Sigmoid colon (tissue), 7 donors: ENCODE results near the gene PPP4R2. TPM values are rescaled to one million over a fixed set of nuclear protein-coding genes. Genes with fewer than 3 reads are reported as not detected.

Experiments
- DNase-seq: peaks from one replicate; pipeline ENCODE4 v3.0.0-alpha.2; 2019
- H3K27ac ChIP-seq, 4 donors: fragments of 200-600 bp; sonication (generic); one replicate each; pipeline ENCODE4 v1.5.1; 2016 to 2019; ENCODE audit warnings: mild to moderate bottlenecking in 1 of 4
- H3K27me3 ChIP-seq, 3 donors: fragments of 200-600 bp; sonication (generic); one replicate each; pipeline ENCODE4 v1.5.1; 2019; ENCODE audit warnings: mild to moderate bottlenecking in 1 of 3
- H3K36me3 ChIP-seq, 4 donors: fragments of 200-600 bp; sonication (generic); one replicate each; pipeline ENCODE4 v1.5.1; 2016 to 2019
- H3K4me1 ChIP-seq, 4 donors: fragments of 200-600 bp; sonication (generic); one replicate each; pipeline ENCODE4 v1.5.1; 2017 to 2019
- H3K4me3 ChIP-seq, 4 donors: fragments of 200-600 bp; sonication (generic); one replicate each; pipeline ENCODE4 v1.5.1; 2017 to 2019; ENCODE audit warnings: mild to moderate bottlenecking in 2 of 4, moderate library complexity in 1 of 4
- H3K9me3 ChIP-seq, 4 donors: fragments of 200-600 bp in 3 of 4; sonication (generic) in 3 of 4; one replicate each; pipeline versions ENCODE4 v1.5.1 to v1.6.1; 2013 to 2019
- CTCF ChIP-seq, 4 experiments: fragments of 450-650 bp in 3 of 4; fragments of 200-600 bp in 1 of 4; IDR thresholded peaks; one replicate each; pipeline ENCODE4 v1.5.1; 2016 to 2019; ENCODE audit warnings: antibody characterized with exemption in 4 of 4, mild to moderate bottlenecking in 3 of 4, moderate library complexity in 2 of 4
- EP300 ChIP-seq, 4 donors: sonication (generic); formaldehyde crosslinking; IDR thresholded peaks; one replicate each; pipeline ENCODE4 v1.6.1; 2017; ENCODE audit warnings: antibody characterized with exemption in 4 of 4
- POLR2A ChIP-seq, 2 donors: fragments of 450-650 bp; IDR thresholded peaks; one replicate each; pipeline ENCODE4 v1.6.1; 2016; ENCODE audit warnings: antibody characterized with exemption in 2 of 2, mild to moderate bottlenecking in 2 of 2, moderate library complexity in 2 of 2
- POLR2AphosphoS5 ChIP-seq, 4 donors: sonication (generic); formaldehyde crosslinking; IDR thresholded peaks; one replicate each; pipeline ENCODE4 v1.6.1; 2017; ENCODE audit warnings: antibody characterized with exemption in 4 of 4
- WGBS, 2 donors: extraction: QIAGEN DNeasy Blood & Tissue Kit; methylation state at CpG; one replicate each; pipeline ENCODE4 v1.1.7; 2013; 5-methylcytosine and 5-hydroxymethylcytosine counted together
- intact Hi-C: fragments of 100-400 bp; cut with DNase I; formaldehyde crosslinking; loops from one replicate; pipeline ENCODE4 v1.15.1; 2023
- polyA plus RNA-seq, 3 donors: library from polyadenylated mRNA; stranded (reverse); fragments of 200-250 nt; gene quantifications; one replicate each; pipeline ENCODE4 v1.2.3, GENCODE V29; 2013
- total RNA-seq, 4 donors: library from RNA; depleted of rRNA; stranded (reverse); fragments of >200 nt; gene quantifications; one replicate each; pipeline ENCODE4 v1.1.0, GENCODE V29; 2016
- donor health status: healthy with polysubstance abuse.
- donor health status: Bipolar disorder and iron deficiency.
- donor health status: healthy.

Gene PPP4R2
- total and polyA plus RNA-seq, 7 donors, result 20.3 to 53.2 (median 33.4) TPM

- no peak for DNase-seq
- no peak overlapping the region for H3K27ac ChIP-seq
- H3K9me3 ChIP-seq, result no peaks in the 10 kb centered on the region
- 44 to 58% methylated on average over 2 of the region's 2 CpGs for WGBS, 2 donors
- H3K27me3 ChIP-seq, result no peaks in the 10 kb centered on the region
- no peaks in the 10 kb centered on the region for H3K36me3 ChIP-seq
- no peak overlapping the region for H3K4me3 ChIP-seq
- TF ChIP-seq EP300 (IDR thresholded peaks at IDR 0.05) (no peak), POLR2A (IDR thresholded peaks at IDR 0.05) (no peak), CTCF (IDR thresholded peaks at IDR 0.05) (no peak), POLR2AphosphoS5 (IDR thresholded peaks at IDR 0.05) (no peak)
- intact Hi-C loops, result no loop called here
- H3K4me1 ChIP-seq, result peaks cover 0 to 63% (median 38%) of the 10 kb centered on the region in 4 donors
Measured at GRCh38 chr3:73031573-73032103, 35.0 kb downstream of the PPP4R2 start.

GRCh38 chr3:73036694-73037591 lies 40.3 kb downstream of the PPP4R2 start:
- Histone ChIP-seq H3K4me3 (no peak overlapping the region), H3K27ac (no peak overlapping the region), H3K9me3 (no peaks in the 10 kb centered on the region), H3K36me3 (no peaks in the 10 kb centered on the region), H3K27me3 (no peaks in the 10 kb centered on the region), H3K4me1 (peaks cover 0 to 81% (median 48%) of the 10 kb centered on the region in 4 donors)
- 61 to 74% methylated on average over 3 of the region's 3 CpGs for WGBS, 2 donors
- intact Hi-C loops, result no loop called here
- no peak for TF ChIP-seq POLR2A (IDR thresholded peaks at IDR 0.05)
- TF ChIP-seq POLR2AphosphoS5 (IDR thresholded peaks at IDR 0.05), result no peak
- DNase-seq, result no peak

- H3K27me3 ChIP-seq, result no peaks in the 10 kb centered on the region
- intact Hi-C loops, result loop anchor here (5.0 kb wide), 1 partner anchor 44 kb away; the partner anchor contains the start of gene PPP4R2
- peak overlapping the region in 3 of 4 donors; percentile 20 to 43 (median 29) for H3K27ac ChIP-seq
- H3K36me3 ChIP-seq, result no peaks in the 10 kb centered on the region
- H3K9me3 ChIP-seq, result no peaks in the 10 kb centered on the region
- TF ChIP-seq POLR2AphosphoS5 (IDR thresholded peaks at IDR 0.05), result no peak
- TF ChIP-seq EP300 (IDR thresholded peaks at IDR 0.05), result no peak
- no peak for TF ChIP-seq POLR2A (IDR thresholded peaks at IDR 0.05)
- no peak for TF ChIP-seq CTCF (IDR thresholded peaks at IDR 0.05)
- DNase-seq, result no peak
- 58 to 65% methylated on average over 3 of the region's 3 CpGs for WGBS, 2 donors
- H3K4me3 ChIP-seq, result no peak overlapping the region
- peaks cover 0 to 80% (median 49%) of the 10 kb centered on the region in 4 donors for H3K4me1 ChIP-seq
Measured at GRCh38 chr3:73041537-73041936, 44.9 kb downstream of the PPP4R2 start.

- 67 to 79% methylated on average over 1 of the region's 1 CpG for WGBS, 2 donors
- Histone ChIP-seq H3K27ac (no peak overlapping the region), H3K27me3 (no peaks in the 10 kb centered on the region), H3K36me3 (peaks cover 0 to 4% (median 0%) of the 10 kb centered on the region in 4 donors), H3K9me3 (no peaks in the 10 kb centered on the region), H3K4me3 (no peak overlapping the region), H3K4me1 (peaks cover 0 to 68% (median 36%) of the 10 kb centered on the region in 4 donors)
- TF ChIP-seq POLR2A (IDR thresholded peaks at IDR 0.05), result no peak
- TF ChIP-seq CTCF (IDR thresholded peaks at IDR 0.05), result no peak
- intact Hi-C loops, result loop anchor here (5.0 kb wide), 1 partner anchor 46 kb away; the partner anchor contains the start of gene PPP4R2
- DNase-seq, result no peak
Measured at GRCh38 chr3:73043414-73043813, 46.8 kb downstream of the PPP4R2 start.

- no peaks in the 10 kb centered on the region for H3K27me3 ChIP-seq
- peaks cover 0 to 4% (median 0%) of the 10 kb centered on the region in 4 donors for H3K36me3 ChIP-seq
- DNase-seq, result no peak
- H3K4me1 ChIP-seq, result peaks cover 0 to 59% (median 35%) of the 10 kb centered on the region in 4 donors
- no peak for TF ChIP-seq EP300 (IDR thresholded peaks at IDR 0.05)
- no peak for TF ChIP-seq POLR2A (IDR thresholded peaks at IDR 0.05)
- TF ChIP-seq CTCF (IDR thresholded peaks at IDR 0.05), result no peak
- no peak for TF ChIP-seq POLR2AphosphoS5 (IDR thresholded peaks at IDR 0.05)
- H3K9me3 ChIP-seq, result no peaks in the 10 kb centered on the region
- no peak overlapping the region for H3K27ac ChIP-seq
- 88 to 92% methylated on average over 6 of the region's 6 CpGs for WGBS, 2 donors
- intact Hi-C loops, result no loop called here
- H3K4me3 ChIP-seq, result no peak overlapping the region
Measured at GRCh38 chr3:73045391-73045790, 48.8 kb downstream of the PPP4R2 start.
